ENCODE results near the gene PPP2R2B.
"Not testable (repeated sequence)": the region's sequence is repeated elsewhere in the genome, so short reads cannot be mapped to it uniquely, and the experiment has no call there.

Gene PPP2R2B

DNA sequence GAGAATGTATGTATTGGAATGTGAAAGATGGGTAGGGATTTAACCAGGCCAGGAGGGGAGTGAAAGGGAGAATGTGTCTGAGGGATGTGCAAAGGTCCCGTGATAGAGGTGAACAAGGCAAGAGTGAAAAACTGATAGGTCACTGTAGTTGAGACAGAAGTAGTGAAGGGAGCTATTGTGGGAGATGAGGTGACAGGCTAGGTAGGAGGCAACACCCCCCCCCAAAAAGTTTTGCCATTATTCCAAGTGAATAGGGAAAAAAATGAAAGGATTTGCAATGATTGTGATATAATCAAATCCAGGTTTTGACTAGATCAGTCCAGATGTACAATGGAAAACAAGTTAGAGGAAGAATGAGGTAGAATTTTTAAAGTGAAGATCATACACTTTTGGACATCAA is 226.0 kb downstream of the PPP2R2B start:
- no peak for DNase-seq (ENCODE audit: low read depth)

- DNase-seq (ENCODE audit: low read depth) = no peak
Observed at GRCh38 chr5:146647656-146648199, 230.8 kb downstream of the PPP2R2B start.

DNA sequence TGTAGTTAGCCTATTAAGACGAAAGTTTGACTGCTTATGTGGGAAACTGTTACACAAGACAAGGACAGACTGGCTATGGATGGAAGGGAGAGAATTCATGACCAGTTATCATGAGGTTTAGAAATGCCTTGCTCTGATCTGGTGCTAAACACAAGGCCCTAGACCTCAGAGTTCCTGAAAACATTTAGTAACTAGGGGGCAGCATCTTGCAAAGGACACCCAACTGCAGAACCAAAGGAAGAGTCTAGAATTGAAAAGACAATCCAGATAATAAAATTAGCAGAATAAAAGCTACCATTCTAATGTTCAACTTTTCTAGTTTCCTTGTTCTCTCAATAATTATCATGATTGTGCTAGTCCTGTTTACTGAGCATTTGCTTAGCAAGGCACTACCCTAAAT is 232.1 kb downstream of the PPP2R2B start:
- no peak for DNase-seq (ENCODE audit: low read depth)

- no peak for DNase-seq (ENCODE audit: low read depth)
Observed at GRCh38 chr5:146645342-146645741, 233.2 kb downstream of the PPP2R2B start.

DNA sequence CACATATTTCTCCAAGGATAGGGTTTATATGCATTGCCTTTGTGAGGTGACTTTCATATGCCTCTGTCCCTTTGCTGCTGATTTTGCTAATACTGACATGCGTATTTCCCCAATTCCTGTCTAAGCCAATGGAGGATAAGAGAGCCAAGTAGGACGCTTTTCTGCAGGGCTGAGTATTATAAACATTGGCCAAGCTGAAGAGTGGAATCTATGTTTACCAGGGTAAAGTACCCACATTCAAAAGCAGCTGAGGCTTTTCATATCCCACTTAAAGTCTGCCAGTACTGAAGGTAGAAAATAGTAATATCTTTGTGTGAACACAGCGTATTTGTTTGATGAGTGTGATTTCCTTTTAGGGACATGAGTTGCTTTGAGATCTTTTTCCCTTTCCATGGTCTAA is 233.7 kb downstream of the PPP2R2B start:
- no peak for DNase-seq (ENCODE audit: low read depth)

DNA sequence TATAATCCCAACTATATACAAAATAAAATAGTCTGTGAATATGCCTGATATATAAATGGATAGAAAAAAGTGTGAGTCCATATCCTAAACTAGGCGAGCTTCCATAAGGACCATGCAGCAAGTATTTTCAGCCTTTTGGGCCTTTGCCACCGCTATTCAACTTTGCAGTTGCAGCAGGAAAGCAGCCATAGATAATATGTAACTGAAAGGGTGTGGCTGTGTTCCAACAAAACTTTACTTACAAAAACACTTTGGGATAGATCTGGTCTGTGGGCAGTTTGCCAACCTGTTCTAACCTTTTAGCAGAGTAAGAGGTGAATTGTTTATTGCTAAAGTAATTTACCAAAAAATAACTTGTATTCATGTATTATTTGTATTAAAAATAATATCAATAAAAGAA is 234.8 kb downstream of the PPP2R2B start:
- no peak for DNase-seq (ENCODE audit: low read depth)

- no peak for DNase-seq (ENCODE audit: low read depth)
Observed at GRCh38 chr5:146642410-146642809, 236.1 kb downstream of the PPP2R2B start.

DNA sequence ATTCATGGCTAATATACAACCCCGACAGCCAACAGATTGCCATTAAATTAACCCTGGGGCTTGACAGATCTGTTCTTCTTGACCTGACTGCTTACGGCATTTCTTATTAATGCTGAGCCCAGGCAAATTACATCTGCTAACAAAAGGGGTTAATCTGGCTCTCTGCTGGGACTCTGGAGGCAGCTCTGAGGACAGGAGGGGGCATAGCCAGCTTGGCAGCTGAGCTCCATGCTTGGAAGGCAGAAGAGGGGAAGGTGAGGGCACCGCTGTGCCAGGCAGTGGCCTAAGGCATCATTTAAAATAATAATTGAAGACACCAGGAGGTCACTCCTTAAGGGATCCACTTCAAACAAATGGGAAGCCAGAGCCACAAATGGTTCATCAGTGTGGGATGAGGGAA is 236.6 kb downstream of the PPP2R2B start:
- no peak for DNase-seq (ENCODE audit: low read depth)

DNA sequence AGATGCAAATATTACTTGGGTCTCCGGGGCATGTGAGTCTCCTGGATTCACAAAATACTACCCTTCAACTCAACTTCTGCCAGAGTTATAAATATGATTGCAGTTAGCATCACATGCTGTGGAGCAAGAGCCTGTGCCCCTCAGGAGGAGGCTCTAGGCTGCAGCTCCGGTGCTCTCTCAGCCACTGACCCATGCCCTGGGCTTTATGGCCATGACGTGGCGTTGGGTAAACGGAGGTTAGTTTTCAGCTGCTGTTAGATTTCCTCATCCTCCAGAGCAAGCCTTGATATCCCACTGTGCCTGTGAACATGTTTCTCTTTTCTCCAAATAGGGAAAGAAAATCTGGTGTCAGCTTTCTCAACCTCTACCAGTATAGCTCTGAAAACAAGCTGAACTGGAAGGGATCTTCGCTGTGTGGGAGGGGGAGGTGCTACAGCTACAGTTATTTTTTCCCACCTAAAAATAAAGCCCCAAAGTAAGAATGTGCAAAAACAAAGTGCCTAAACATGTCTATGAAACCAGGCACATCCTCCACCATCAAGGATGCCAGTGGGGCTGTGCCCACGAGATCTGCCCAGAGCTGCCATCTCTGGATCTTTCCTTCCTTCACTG is 238.2 kb downstream of the PPP2R2B start:
- no peak for DNase-seq (ENCODE audit: low read depth)

- no peak for DNase-seq (ENCODE audit: low read depth)
Observed at GRCh38 chr5:146635443-146635842, 243.1 kb downstream of the PPP2R2B start.

GRCh38 chr5:146633323-146633764 is 245.2 kb downstream of the PPP2R2B start:
- no peak for DNase-seq (ENCODE audit: low read depth)

DNA sequence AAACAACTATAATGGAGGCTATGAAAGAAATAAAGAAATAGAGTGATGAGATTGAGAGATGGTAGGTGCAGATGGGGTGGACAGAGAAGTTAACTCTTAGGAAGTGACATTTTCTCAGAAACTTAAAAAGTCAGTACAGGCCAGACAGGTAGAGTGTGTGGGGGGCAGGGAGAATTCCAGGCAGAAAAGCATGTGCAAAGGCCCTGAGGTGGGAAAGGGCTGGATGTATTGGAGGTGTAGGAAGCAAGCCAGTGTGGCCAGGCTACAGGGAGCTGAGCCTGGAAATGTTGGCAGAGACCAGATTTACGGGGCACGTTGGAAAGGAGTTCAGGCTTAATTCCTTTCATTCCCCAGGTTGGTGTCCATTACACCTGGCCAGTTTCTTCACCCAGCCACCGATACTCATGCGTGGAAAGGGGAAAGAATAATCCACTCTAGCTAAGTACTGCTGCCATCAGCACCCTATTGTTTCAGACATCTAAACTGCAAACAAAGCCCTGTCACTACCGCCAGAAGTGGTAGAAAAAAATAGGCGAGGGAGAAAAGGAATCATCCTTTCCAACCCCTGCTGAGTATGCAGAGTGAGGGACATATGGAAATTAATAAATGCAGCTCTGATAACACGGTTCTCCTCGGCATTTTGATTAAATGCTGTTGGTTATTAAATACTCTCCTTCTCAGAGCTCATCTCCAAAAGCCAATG is 245.8 kb downstream of the PPP2R2B start:
- DNase-seq (ENCODE audit: low read depth) = no peak

DNA sequence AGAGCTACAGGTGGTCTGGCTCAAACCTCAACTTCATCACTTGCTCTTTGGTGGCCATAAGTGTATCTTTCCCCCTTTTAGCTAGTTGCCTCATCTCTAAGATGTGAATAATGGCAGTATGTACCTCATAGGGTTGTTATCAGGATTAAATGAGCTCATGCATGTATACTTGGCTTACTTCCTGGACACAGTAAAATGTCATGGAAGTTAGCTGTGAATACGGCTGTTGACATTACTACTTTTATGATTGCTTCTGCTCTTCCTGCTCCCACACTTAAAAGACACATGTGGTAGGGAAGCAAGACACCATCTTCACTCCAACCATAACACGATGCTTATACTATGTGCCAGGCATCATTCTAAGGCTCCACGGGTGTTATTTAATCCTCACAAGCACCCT is 248.1 kb downstream of the PPP2R2B start:
- DNase-seq (ENCODE audit: low read depth) = no peak

DNA sequence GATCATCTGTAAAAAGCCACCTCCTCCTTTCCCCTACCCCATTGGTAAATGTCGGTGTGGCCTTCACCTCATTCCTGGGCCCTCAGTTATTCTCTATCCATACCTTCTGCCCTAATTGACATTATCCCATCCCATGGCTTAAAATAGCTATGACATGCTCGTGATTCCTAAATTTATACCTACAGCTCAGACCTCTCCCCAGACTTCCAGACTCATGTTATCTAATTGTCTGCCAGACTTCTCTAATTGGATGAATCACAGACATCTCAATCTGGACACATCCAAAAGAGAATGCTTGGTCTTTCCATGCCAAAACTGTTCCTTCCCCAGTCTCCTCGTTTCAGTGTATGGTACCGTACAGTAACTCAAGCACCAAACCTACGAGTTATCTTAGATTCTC is 249.6 kb downstream of the PPP2R2B start:
- DNase-seq (ENCODE audit: low read depth) = no peak

- no peak for DNase-seq (ENCODE audit: low read depth)
Observed at GRCh38 chr5:146626936-146627335, 251.6 kb downstream of the PPP2R2B start.

- DNase-seq (ENCODE audit: low read depth) = no peak
Observed at GRCh38 chr5:146624179-146624578, 254.4 kb downstream of the PPP2R2B start.

- DNase-seq (ENCODE audit: low read depth) = no peak
Observed at GRCh38 chr5:146623666-146624065, 254.9 kb downstream of the PPP2R2B start.

- no peak for DNase-seq (ENCODE audit: low read depth)
Observed at GRCh38 chr5:146623009-146623408, 255.5 kb downstream of the PPP2R2B start.

DNA sequence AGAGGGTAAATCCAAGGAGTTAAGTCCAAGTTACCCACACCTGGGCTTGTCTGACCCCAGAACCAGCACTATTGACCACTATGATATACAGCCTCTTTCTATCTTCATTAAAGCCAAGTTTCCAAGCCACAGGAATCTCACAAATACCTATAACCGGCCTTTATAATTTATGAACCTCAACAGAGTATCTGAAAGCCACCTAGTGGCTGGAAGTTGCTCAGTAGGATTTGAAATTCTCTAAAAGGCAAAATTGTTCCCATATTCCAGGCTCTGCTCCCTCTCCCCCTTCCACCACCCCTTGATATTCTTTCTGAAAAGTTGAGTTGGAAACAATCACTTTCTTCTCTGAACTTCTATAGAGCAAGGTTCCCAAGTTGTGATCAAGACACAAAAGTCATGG is 256.2 kb downstream of the PPP2R2B start:
- DNase-seq (ENCODE audit: low read depth) = no peak

GRCh38 chr5:146620669-146621051 is 257.9 kb downstream of the PPP2R2B start:
- DNase-seq (ENCODE audit: low read depth) = no peak

GRCh38 chr5:146620031-146620668 is 258.4 kb downstream of the PPP2R2B start:
- no peak for DNase-seq (ENCODE audit: low read depth)

DNA sequence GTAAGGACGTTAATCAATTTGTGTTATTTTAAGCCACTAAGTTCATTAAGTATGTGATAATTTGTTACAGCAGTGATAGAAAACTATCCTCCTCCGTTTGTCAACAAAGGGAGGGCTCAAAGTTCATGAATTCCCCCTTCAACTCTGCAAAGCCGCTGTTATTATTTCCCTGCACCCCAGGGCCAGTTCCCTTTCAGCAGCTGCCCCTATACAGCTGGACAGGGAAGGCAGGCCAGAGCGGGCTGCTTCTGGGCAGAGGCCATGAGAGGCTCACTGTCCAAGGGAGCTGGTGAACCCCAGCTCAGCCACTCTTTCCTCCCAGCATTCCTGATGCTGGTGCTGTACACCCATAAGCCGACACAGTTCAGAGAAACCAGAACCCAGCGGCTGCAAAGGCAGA is 260.1 kb downstream of the PPP2R2B start:
- no peak for DNase-seq (ENCODE audit: low read depth)

GRCh38 chr5:146609731-146610130 is 268.8 kb downstream of the PPP2R2B start:
- not testable (repeated sequence) for DNase-seq (ENCODE audit: low read depth)

Data from stimulated activated CD8-positive, alpha-beta memory T cell treated with anti-CD3 and anti-CD28 coated beads, Interleukin-4, amount 100 ng/mL, for 24 hours (primary cell).